DLD1 (cell line): ENCODE measurements around the gene CHCHD4.
"Not testable (repeated sequence)": the region's sequence is repeated elsewhere in the genome, so short reads cannot be mapped to it uniquely, and the experiment has no call there.

ENCODE experiments used
- in situ Hi-C: cut with HindIII; loops from 2 replicates; pipeline ENCODE4 v1.10.0; 2017; ENCODE audit warnings: low sequenced_read_pairs

The CHCHD4 gene

DNA sequence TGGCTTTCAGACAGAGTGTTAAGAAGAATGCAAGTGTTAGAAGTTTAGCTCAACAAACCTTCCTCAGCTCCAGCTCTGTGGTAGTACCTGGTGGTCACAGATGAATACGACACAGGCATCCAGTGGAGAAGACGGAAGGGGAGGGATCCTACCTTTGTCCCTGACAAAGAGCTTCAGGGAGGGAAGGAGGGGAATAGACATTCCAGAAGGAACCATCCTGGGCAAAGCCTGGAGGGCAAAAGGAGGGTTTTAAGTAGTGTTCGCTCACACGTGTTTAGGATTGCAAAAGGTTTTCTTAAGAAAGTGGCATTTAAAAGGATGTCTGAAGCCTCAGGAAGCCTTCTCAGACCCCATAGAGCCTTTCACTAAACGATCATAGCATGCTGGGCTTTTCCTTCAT is 2.8 kb downstream of the CHCHD4 start:
- in situ Hi-C loops = loop anchor here (25.0 kb wide), 1 partner anchor 210 kb away; no protein-coding TSS in a partner anchor

DNA sequence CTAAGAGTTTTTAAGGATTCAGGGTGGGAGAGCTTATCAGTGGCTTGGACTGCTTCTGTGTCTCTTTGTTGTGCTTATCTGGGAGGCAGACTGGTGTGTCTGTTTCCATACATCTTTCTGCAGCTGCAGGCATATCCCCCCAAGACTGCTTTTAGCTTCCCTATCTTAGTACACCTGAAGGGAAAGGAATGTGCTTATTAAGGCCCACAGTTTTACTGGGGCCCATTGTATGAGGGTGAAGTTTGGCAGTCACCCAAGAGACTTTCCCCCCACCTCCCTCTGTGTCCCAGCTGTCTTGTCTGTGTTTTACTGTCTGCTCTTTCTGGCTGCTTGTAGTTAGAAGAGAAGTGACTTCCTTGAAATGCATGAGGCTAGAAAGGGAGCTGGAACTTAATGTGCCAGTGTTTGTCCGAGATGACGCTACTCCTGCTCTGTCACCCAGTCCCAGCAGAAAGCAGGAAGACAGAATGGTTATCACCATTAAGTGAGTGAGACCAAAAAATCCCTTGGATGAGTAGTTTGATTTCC is 3.7 kb downstream of the CHCHD4 start:
- in situ Hi-C loops = loop anchor here (25.0 kb wide), 1 partner anchor 209 kb away; no protein-coding TSS in a partner anchor

GRCh38 chr3:14120111-14120920 is 4.4 kb downstream of the CHCHD4 start:
- in situ Hi-C loops = loop anchor here (25.0 kb wide), 1 partner anchor 208 kb away; no protein-coding TSS in a partner anchor

GRCh38 chr3:14119651-14120050 is 5.0 kb downstream of the CHCHD4 start:
- in situ Hi-C loops = loop anchor here (25.0 kb wide), 1 partner anchor 207 kb away; no protein-coding TSS in a partner anchor

DNA sequence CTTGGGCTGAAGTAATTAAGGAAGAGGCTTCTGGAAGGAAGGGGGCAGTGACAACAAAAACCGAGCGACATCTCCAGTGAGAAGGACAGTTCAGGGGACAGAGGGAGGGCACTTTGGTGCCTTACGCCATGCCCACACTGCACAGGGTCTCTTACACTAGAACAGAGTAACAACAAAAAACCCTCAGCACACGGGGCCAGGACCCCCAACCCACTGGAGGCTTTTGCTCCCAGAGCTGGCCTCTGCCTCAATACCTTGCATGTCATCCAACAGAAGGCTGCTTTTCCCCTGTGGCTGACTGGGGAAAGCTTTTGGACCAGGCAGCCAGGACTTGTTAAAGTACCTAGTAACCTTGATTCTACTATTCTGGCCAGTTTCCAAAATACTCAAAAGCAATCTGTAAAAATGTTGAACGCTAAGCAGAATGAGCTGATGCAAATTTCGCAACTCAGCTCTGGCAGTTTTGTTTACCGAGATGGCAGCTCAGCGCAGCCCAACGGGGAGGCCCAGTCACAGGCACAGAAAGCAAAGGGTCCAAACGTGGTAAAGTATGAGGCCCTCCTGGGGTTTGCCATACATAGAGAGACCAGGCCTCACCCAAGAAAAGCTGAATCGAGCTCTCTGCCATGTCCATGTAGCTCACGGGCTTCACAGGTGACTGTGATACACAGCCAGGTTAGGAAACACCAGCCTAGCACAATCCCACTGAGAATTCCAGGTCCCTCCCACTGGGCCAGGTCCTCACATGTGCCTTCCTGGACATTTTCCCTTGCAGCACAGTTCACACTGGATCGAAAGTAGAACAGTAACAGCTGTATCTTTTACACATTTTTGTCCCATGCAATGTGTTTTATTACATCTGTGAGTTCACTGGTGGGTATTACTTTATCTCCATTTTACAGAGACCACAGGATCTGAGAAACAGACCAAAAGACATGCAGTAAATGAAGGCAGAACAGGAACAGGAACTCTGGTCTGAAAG is 6.0 kb downstream of the CHCHD4 start:
- in situ Hi-C loops = loop anchor here (25.0 kb wide), 1 partner anchor 206 kb away; no protein-coding TSS in a partner anchor

GRCh38 chr3:14117468-14118399 is 6.9 kb downstream of the CHCHD4 start:
- in situ Hi-C loops = loop anchor here (25.0 kb wide), 1 partner anchor 205 kb away; no protein-coding TSS in a partner anchor

DNA sequence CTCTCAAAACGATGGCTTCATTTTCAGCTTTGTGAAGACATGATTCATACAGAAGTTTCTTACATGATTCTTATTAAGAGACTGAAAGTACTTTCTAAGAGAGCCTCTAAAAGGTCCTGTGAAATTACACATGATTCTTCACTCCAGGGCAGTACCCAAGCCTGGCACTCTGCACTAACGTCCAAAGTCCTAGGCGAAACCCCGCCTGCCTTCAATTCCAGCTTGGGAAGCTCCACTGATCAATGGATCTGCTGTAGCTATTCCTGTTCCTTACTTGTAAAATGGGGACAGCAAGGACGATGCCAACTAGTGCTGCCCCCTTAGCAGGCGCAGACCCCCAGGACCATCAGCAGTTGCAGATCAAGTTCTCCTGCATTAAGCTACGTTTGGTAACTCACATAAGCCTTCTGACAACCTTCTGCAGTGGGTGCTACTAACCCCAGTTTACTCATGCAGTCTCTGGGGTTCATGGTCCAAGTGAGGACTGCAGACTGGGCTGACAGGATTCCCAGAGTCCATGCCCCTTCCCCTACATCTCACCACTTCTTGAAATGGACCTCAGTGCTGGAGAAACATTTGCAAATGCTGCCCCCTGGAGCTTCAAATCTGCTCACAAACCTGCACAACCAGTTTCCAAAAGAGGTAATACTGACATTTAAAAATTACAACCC is 10.6 kb downstream of the CHCHD4 start:
- in situ Hi-C loops = loop anchor here (25.0 kb wide), 1 partner anchor 202 kb away; no protein-coding TSS in a partner anchor

- in situ Hi-C loops = loop anchor here (25.0 kb wide), 1 partner anchor 198 kb away; no protein-coding TSS in a partner anchor
These were observed 14.0 kb downstream of the CHCHD4 start for GRCh38 chr3:14110699-14111098.

DNA sequence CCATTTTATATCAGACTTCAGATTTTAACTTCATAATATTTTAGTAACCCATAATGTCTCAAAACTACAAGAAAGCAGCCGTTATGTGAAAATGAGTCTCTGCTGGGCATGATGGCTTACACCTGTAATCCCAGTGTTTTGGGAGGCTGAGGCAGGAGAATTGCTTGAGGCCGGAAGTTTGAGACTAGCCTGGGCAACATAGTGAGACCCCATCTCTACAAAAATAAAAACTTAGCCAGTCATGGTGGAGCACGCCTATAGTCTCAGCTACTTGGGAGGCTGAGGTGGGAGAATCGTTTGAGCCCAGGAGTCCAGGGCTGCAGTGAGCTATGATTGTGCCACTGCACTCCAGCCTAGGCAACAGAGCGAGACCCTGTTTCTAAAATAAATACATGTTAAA is 14.8 kb downstream of the CHCHD4 start:
- in situ Hi-C loops = loop anchor here (25.0 kb wide), 1 partner anchor 198 kb away; no protein-coding TSS in a partner anchor

GRCh38 chr3:14097616-14098391 is 26.9 kb downstream of the CHCHD4 start:
- in situ Hi-C loops = no loop called here

DNA sequence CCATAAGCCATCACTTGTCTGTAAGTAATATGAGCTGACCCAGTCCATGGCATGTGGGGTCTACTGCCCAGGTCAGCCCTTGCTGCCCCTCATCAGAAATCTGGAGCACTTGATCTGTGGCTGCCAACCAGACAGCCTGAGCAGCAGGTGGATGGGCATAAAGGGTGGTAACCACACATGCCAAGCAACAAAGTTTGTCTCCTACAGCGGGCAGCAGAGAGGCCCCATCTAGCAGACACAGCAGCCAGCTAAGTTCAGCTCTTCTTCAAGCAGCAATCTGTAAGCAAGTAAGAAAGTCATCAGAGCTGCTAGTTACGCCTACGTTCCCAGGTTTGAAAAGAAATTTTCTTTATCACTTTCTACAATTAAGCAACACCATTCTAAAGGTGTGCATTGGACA is 27.9 kb downstream of the CHCHD4 start:
- in situ Hi-C loops = no loop called here

GRCh38 chr3:14093831-14094230 is 30.8 kb downstream of the CHCHD4 start:
- in situ Hi-C loops = no loop called here

GRCh38 chr3:14092464-14092863 is 32.2 kb downstream of the CHCHD4 start:
- in situ Hi-C loops = no loop called here

- in situ Hi-C loops = not testable (repeated sequence)
These were observed 32.7 kb downstream of the CHCHD4 start for GRCh38 chr3:14091959-14092358.

DNA sequence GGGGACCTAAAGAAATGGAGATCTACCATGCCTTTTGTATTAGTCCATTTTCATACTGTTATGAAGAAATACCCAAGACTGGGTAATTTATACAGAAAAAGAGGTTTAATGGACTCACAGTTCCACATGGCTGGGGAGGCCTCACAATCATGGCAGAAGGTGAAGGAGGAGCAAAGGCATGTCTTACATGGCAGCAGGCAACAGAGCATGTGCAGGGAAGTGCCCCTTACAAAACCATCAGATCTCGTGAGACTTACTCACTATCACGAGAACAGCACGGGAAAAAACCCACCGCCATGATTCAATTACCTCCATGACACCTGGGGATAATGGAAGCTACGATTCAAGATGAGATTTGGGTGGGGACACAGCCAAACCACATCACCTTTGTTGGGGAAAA is 37.2 kb downstream of the CHCHD4 start:
- in situ Hi-C loops = not testable (repeated sequence)

- in situ Hi-C loops = no loop called here
These were observed 42.5 kb downstream of the CHCHD4 start for GRCh38 chr3:14082108-14082657.

- in situ Hi-C loops = no loop called here
These were observed 47.4 kb downstream of the CHCHD4 start for GRCh38 chr3:14077310-14077709.

- in situ Hi-C loops = not testable (repeated sequence)
These were observed 49.4 kb downstream of the CHCHD4 start for GRCh38 chr3:14075233-14075632.
